Activated T-cell treated with anti-CD3 and anti-CD28 coated beads for 24 hours (primary cell): Measurements from ENCODE around the gene APPL1.
"Not testable (repeated sequence)": the region's sequence is repeated elsewhere in the genome, so short reads cannot be mapped to it uniquely, and the experiment has no call there.

Source experiments
- DNase-seq: peaks from one replicate; pipeline ENCODE4 v3.0.0-alpha.2; 2020; ENCODE audit warnings: low read depth

The APPL1 gene

GRCh38 chr3:57274845-57275244, 47.3 kb downstream of the APPL1 start:
- DNase-seq, result no peak

GRCh38 chr3:57275393-57275792, 47.9 kb downstream of the APPL1 start:
- no peak for DNase-seq

- no peak for DNase-seq
Observed at GRCh38 chr3:57278237-57278636, 50.7 kb downstream of the APPL1 start.

- DNase-seq, result no peak
Observed at GRCh38 chr3:57279685-57280084, 52.2 kb downstream of the APPL1 start.

GRCh38 chr3:57281715-57282114, 54.2 kb downstream of the APPL1 start:
- DNase-seq, result no peak

- no peak for DNase-seq
Observed at GRCh38 chr3:57283334-57283733, 55.8 kb downstream of the APPL1 start.

- DNase-seq, result no peak
Observed at GRCh38 chr3:57287205-57287604, 59.7 kb downstream of the APPL1 start.

- DNase-seq, result no peak
Observed at GRCh38 chr3:57288403-57288802, 60.9 kb downstream of the APPL1 start.

- DNase-seq, result no peak
Observed at GRCh38 chr3:57292159-57292896, 64.8 kb downstream of the APPL1 start, which contains the start of gene ASB14. TSS of gene ASB14 (minus strand) at chr3:57292685. CDS start at chr3:57292033, 652 bp downstream.

GRCh38 chr3:57292897-57293526, 65.5 kb downstream of the APPL1 start:
- no peak for DNase-seq

GRCh38 chr3:57298041-57298440, 70.5 kb downstream of the APPL1 start:
- no peak for DNase-seq

GRCh38 chr3:57303520-57303919, 76.0 kb downstream of the APPL1 start:
- not testable (repeated sequence) for DNase-seq

GRCh38 chr3:57309769-57310360, 82.3 kb downstream of the APPL1 start:
- no peak for DNase-seq

GRCh38 chr3:57314204-57314603, 86.7 kb downstream of the APPL1 start:
- DNase-seq, result no peak
